K562 (cell line): Measurements from ENCODE around the gene E2F2. TPM values are rescaled to one million over a fixed set of nuclear protein-coding genes. Genes with fewer than 3 reads are reported as not detected.

ENCODE experiments used
- DPF2 ChIP-seq: fragments of 450-650 bp; IDR thresholded peaks from 2 replicates; pipeline ENCODE4 v1.6.1; 2016
- FOXM1 ChIP-seq, 2 experiments: fragments of 450-650 bp in 1 of 2; sonication (generic) in 1 of 2; formaldehyde crosslinking in 1 of 2; IDR thresholded peaks; 2 replicates each; pipeline versions ENCODE4 v1.6.1 to v1.9.0; 2017 to 2022; ENCODE audit warnings: low read depth in 2 of 2, mild to moderate bottlenecking in 2 of 2, missing genetic modification reagents in 1 of 2, moderate library complexity in 1 of 2
- GATA2 ChIP-seq: sonication (generic); formaldehyde crosslinking; IDR thresholded peaks from 2 replicates; pipeline ENCODE4 v1.4.0; 2020; ENCODE audit warnings: mild to moderate bottlenecking, missing genetic modification reagents
- HOXB6 ChIP-seq: fragments of 250-450 bp; sonication (Bioruptor Pico); IDR thresholded peaks from 2 replicates; pipeline ENCODE4 v1.5.1; 2022; ENCODE audit warnings: mild to moderate bottlenecking, borderline replicate concordance
- MTA3 ChIP-seq: fragments of 450-650 bp; formaldehyde crosslinking; IDR thresholded peaks from 2 replicates; pipeline ENCODE4 v1.6.1; 2017; ENCODE audit warnings: mild to moderate bottlenecking, borderline replicate concordance
- SMAD3 ChIP-seq: fragments of 450-650 bp; formaldehyde crosslinking; conservative IDR thresholded peaks from 2 replicates; pipeline ENCODE4 v1.4.0; 2020; ENCODE audit warnings: mild to moderate bottlenecking
- TARDBP ChIP-seq: fragments of 450-650 bp; IDR thresholded peaks from 2 replicates; pipeline ENCODE4 v1.6.1; 2016
- TEAD2 ChIP-seq: fragments of 450-650 bp; IDR thresholded peaks from 2 replicates; pipeline ENCODE4 v1.6.1; 2016; ENCODE audit warnings: missing genetic modification characterization, control low read depth, missing compliant biosample characterization
- U2AF1 ChIP-seq: fragments of 200-400 bp; formaldehyde crosslinking; optimal IDR thresholded peaks from 2 replicates; pipeline ENCODE3; 2017; ENCODE audit warnings: mild to moderate bottlenecking, low read depth, low read length, moderate library complexity
- XRCC5 ChIP-seq: fragments of 200-400 bp; formaldehyde crosslinking; IDR thresholded peaks from 2 replicates; pipeline ENCODE4 v1.6.1; 2017; ENCODE audit warnings: low read depth, mild to moderate bottlenecking, low read length
- ZNF408 ChIP-seq: fragments of 250-450 bp; sonication (Bioruptor Pico); IDR thresholded peaks from 2 replicates; pipeline ENCODE4 v1.4.0; 2020; ENCODE audit warnings: low read depth, mild to moderate bottlenecking, moderate library complexity
- ZNF76 ChIP-seq: fragments of 250-450 bp; sonication (Bioruptor Pico); IDR thresholded peaks from 2 replicates; pipeline ENCODE4 v1.4.0; 2020; ENCODE audit warnings: mild to moderate bottlenecking, moderate library complexity, borderline replicate concordance
- polyA plus RNA-seq, 8 experiments: library from polyadenylated mRNA; depleted of rRNA in 4 of 8; stranded (reverse) in 5 of 8; unstranded in 3 of 8; fragments of >200 nt; fragmentation: Nextera tagmentation in 2 of 8; fragmentation: Illumina TruSeq in 1 of 8; extraction: Ambion mirVana in 2 of 8; extraction: Trizol in 1 of 8; gene quantifications; 2 replicates each; pipeline versions ENCODE4 v1.2.1 to v1.2.3, GENCODE V29; 2011 to 2014; ENCODE audit warnings: inconsistent platforms in 1 of 8, missing spikeins in 1 of 8
- total RNA-seq, 7 experiments: library from RNA; depleted of rRNA in 6 of 7; stranded (reverse); fragments of >200 nt in 6 of 7; fragmentation: Illumina TruSeq in 2 of 7; extraction: Trizol in 2 of 7; gene quantifications; 2 replicates each; pipeline versions ENCODE4 v1.2.1 to v1.2.3, GENCODE V29; 2011 to 2021; ENCODE audit warnings: low replicate concordance in 1 of 7
- TF ChIP-seq, protein P1 (sequence below): fragments of 450-650 bp; IDR thresholded peaks from 2 replicates; pipeline ENCODE4 v1.6.1; 2016; ENCODE audit warnings: mild to moderate bottlenecking, moderate library complexity
- TF ChIP-seq, protein P2 (sequence below): fragments of 250-450 bp; sonication (Bioruptor Pico); IDR thresholded peaks from 2 replicates; pipeline ENCODE4 v1.5.0; 2022; ENCODE audit warnings: mild to moderate bottlenecking

Gene E2F2
- total and polyA plus RNA-seq, 9 of the 15 experiments (the other 6 are each of a cell fraction or from before 2014, with no cell fraction given) = 3.1 to 25.3 (median 11.4) TPM

DNA sequence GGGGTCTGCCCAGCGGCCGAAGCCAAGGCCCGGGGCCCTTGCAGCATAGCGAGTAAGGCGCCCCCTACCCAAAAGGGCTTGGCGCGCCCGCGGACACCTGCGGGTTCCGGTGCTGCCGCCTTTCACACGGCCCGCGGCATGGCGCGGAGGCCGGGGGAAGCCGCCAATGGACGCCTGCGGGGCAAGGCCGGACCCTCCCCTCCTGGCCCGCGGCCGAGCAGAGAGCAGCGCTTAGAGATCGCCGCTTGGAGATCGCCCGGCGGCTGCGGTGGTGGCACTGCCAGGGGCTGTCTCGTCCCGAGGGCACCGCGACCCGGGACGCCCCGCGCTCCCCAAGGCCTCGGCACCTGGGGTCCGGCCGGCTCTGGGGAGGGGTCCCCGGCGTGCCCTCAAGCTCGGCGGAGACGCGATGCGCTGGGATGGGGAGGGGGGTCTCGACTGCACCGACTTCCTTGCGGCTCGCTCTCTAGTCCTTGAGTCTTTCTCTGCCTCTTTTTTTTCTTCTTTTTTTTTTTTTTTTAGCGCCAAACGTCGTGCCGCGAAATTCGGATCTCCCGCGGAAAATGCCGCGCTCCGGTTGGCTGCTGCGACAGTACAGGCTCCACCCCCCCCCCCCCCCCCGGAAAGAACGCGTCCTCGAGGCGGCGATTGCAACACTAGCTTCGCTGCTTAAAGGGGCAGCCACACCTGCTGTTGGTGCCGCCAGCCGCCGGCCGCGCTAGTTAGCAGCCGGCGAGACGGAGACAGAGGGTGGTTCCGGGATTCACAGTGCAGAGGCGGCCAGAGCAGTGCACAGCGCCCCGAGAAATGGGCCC lies at the start of gene E2F2 (continued):
- TF ChIP-seq FOXM1 (IDR thresholded peaks at IDR 0.05; ENCODE audit: low read depth) (peak; percentile 80), FOXM1 (CRISPR knock-in tag; IDR thresholded peaks at IDR 0.05; ENCODE audit: low read depth) (peak; percentile 97), XRCC5 (peak; percentile 66; the same call in 1 of the 2 replicates), U2AF1 (peak; percentile 86), HOXB6 (CRISPR knock-in tag) (no peak), TEAD2 (tag) (no peak), MTA3 (peak; percentile 58), DPF2 (no peak; the same call in 1 of the 2 replicates), GATA2 (CRISPR knock-in tag) (no peak; the same call in 1 of the 2 replicates), ZNF408 (CRISPR knock-in tag) (no peak), SMAD3 (CRISPR knock-in tag) (no peak), ZNF76 (CRISPR knock-in tag) (no peak; the same call in 1 of the 2 replicates), TARDBP (no peak)
- TF ChIP-seq, protein P1, sequence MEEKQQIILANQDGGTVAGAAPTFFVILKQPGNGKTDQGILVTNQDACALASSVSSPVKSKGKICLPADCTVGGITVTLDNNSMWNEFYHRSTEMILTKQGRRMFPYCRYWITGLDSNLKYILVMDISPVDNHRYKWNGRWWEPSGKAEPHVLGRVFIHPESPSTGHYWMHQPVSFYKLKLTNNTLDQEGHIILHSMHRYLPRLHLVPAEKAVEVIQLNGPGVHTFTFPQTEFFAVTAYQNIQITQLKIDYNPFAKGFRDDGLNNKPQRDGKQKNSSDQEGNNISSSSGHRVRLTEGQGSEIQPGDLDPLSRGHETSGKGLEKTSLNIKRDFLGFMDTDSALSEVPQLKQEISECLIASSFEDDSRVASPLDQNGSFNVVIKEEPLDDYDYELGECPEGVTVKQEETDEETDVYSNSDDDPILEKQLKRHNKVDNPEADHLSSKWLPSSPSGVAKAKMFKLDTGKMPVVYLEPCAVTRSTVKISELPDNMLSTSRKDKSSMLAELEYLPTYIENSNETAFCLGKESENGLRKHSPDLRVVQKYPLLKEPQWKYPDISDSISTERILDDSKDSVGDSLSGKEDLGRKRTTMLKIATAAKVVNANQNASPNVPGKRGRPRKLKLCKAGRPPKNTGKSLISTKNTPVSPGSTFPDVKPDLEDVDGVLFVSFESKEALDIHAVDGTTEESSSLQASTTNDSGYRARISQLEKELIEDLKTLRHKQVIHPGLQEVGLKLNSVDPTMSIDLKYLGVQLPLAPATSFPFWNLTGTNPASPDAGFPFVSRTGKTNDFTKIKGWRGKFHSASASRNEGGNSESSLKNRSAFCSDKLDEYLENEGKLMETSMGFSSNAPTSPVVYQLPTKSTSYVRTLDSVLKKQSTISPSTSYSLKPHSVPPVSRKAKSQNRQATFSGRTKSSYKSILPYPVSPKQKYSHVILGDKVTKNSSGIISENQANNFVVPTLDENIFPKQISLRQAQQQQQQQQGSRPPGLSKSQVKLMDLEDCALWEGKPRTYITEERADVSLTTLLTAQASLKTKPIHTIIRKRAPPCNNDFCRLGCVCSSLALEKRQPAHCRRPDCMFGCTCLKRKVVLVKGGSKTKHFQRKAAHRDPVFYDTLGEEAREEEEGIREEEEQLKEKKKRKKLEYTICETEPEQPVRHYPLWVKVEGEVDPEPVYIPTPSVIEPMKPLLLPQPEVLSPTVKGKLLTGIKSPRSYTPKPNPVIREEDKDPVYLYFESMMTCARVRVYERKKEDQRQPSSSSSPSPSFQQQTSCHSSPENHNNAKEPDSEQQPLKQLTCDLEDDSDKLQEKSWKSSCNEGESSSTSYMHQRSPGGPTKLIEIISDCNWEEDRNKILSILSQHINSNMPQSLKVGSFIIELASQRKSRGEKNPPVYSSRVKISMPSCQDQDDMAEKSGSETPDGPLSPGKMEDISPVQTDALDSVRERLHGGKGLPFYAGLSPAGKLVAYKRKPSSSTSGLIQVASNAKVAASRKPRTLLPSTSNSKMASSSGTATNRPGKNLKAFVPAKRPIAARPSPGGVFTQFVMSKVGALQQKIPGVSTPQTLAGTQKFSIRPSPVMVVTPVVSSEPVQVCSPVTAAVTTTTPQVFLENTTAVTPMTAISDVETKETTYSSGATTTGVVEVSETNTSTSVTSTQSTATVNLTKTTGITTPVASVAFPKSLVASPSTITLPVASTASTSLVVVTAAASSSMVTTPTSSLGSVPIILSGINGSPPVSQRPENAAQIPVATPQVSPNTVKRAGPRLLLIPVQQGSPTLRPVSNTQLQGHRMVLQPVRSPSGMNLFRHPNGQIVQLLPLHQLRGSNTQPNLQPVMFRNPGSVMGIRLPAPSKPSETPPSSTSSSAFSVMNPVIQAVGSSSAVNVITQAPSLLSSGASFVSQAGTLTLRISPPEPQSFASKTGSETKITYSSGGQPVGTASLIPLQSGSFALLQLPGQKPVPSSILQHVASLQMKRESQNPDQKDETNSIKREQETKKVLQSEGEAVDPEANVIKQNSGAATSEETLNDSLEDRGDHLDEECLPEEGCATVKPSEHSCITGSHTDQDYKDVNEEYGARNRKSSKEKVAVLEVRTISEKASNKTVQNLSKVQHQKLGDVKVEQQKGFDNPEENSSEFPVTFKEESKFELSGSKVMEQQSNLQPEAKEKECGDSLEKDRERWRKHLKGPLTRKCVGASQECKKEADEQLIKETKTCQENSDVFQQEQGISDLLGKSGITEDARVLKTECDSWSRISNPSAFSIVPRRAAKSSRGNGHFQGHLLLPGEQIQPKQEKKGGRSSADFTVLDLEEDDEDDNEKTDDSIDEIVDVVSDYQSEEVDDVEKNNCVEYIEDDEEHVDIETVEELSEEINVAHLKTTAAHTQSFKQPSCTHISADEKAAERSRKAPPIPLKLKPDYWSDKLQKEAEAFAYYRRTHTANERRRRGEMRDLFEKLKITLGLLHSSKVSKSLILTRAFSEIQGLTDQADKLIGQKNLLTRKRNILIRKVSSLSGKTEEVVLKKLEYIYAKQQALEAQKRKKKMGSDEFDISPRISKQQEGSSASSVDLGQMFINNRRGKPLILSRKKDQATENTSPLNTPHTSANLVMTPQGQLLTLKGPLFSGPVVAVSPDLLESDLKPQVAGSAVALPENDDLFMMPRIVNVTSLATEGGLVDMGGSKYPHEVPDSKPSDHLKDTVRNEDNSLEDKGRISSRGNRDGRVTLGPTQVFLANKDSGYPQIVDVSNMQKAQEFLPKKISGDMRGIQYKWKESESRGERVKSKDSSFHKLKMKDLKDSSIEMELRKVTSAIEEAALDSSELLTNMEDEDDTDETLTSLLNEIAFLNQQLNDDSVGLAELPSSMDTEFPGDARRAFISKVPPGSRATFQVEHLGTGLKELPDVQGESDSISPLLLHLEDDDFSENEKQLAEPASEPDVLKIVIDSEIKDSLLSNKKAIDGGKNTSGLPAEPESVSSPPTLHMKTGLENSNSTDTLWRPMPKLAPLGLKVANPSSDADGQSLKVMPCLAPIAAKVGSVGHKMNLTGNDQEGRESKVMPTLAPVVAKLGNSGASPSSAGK = peak; percentile 68
- TF ChIP-seq, protein P2, sequence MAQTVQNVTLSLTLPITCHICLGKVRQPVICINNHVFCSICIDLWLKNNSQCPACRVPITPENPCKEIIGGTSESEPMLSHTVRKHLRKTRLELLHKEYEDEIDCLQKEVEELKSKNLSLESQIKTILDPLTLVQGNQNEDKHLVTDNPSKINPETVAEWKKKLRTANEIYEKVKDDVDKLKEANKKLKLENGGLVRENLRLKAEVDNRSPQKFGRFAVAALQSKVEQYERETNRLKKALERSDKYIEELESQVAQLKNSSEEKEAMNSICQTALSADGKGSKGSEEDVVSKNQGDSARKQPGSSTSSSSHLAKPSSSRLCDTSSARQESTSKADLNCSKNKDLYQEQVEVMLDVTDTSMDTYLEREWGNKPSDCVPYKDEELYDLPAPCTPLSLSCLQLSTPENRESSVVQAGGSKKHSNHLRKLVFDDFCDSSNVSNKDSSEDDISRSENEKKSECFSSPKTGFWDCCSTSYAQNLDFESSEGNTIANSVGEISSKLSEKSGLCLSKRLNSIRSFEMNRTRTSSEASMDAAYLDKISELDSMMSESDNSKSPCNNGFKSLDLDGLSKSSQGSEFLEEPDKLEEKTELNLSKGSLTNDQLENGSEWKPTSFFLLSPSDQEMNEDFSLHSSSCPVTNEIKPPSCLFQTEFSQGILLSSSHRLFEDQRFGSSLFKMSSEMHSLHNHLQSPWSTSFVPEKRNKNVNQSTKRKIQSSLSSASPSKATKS = no peak
